PC-9 (cell line): ENCODE results near the gene MCRIP1.

ENCODE experiments used
- CTCF ChIP-seq: fragments of 200-600 bp; sonication (generic); conservative IDR thresholded peaks from 2 replicates; pipeline ENCODE4 v1.6.1; 2017; ENCODE audit warnings: mixed run types, antibody characterized with exemption, mild to moderate bottlenecking, moderate library complexity
- EZH2 ChIP-seq: fragments of 200-600 bp; sonication (generic); IDR thresholded peaks from 2 replicates; pipeline ENCODE4 v1.8.0; 2017; ENCODE audit warnings: antibody characterized with exemption, low read depth

- no peak for TF ChIP-seq CTCF
- TF ChIP-seq EZH2: no peak
Observed at GRCh38 chr17:81805707-81806460, 27.2 kb downstream of the MCRIP1 start.
